Right ventricle myocardium superior (tissue), 1 donor: Measurements from ENCODE around the gene GRAP. TPM values are rescaled to one million over a fixed set of nuclear protein-coding genes. Genes with fewer than 3 reads are reported as not detected.
A peak's percentile ranks its signal among the peaks of the same experiment; 100 is the strongest.
"Not testable (repeated sequence)": the region's sequence is repeated elsewhere in the genome, so short reads cannot be mapped to it uniquely, and the experiment has no call there.

ENCODE experiments used
- ATAC-seq: fragments of 200-7000 bp; cut with Tn5 transposase; one replicate; pipeline ENCODE4 v1.9.1; 2020; ENCODE audit warnings: mild to moderate bottlenecking; ENCODE audit not compliant: poor library complexity
- DNase-seq: peaks from one replicate; pipeline ENCODE4 v3.0.0-alpha.2; 2020
- intact Hi-C: fragments of 100-400 bp; cut with DNase I; formaldehyde crosslinking; loops from one replicate; pipeline ENCODE4 v1.11.2; 2022
- total RNA-seq: library from RNA; stranded (reverse); fragmentation: NEBNext Ultra II Directional; extraction: Animal tissue kit (Norgen Biotek cat#: 25700); gene quantifications from one replicate; pipeline ENCODE4 v1.2.1, GENCODE V29; 2021
- donor health status: DM: no; HTN: yes; CAD: no; lungs with severe emphysema.

Gene GRAP
- total RNA-seq, 1 donor from 2014 or later = 2.0 TPM

DNA sequence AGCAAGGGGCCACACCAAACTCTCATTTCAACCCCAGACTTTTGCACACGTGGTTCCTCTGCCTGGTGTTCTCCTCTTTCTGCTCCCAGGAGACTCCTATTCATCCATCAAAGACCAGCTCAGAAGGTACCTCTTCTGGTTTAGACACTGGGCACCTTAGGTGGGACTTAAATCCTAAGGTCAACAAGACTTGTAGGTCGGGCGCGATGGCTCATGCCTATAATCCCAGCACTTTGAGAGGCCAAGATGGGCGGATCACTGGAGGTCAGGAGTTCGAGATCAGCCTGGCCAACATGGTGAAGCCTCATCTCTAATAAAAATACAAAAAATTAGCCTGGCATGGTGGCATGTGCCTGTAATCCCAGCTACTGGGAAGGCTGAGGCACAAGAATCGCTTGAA lies 753 bp upstream of the GRAP start:
- intact Hi-C loops, ATAC-seq: not testable (repeated sequence)

GRCh38 chr17:19044643-19045042 lies 2.1 kb downstream of the GRAP start:
- DNase-seq, ATAC-seq, intact Hi-C loops: not testable (repeated sequence)

More for the DNA sequence above, 753 bp upstream of the GRAP start:
- not testable (repeated sequence) for DNase-seq

GRCh38 chr17:19043032-19043431 lies 3.7 kb downstream of the GRAP start:
- ATAC-seq, DNase-seq, intact Hi-C loops: not testable (repeated sequence)

GRCh38 chr17:19042369-19042768 lies 4.4 kb downstream of the GRAP start:
- DNase-seq, ATAC-seq, intact Hi-C loops: not testable (repeated sequence)

GRCh38 chr17:19041871-19042270 lies 4.9 kb downstream of the GRAP start:
- intact Hi-C loops, DNase-seq, ATAC-seq: not testable (repeated sequence)

GRCh38 chr17:19040350-19040749 lies 6.4 kb downstream of the GRAP start:
- intact Hi-C loops, DNase-seq, ATAC-seq: not testable (repeated sequence)

GRCh38 chr17:19038730-19039129 lies 8.0 kb downstream of the GRAP start:
- intact Hi-C loops, ATAC-seq, DNase-seq: not testable (repeated sequence)

GRCh38 chr17:19038007-19038406 lies 8.8 kb downstream of the GRAP start:
- intact Hi-C loops, DNase-seq: not testable (repeated sequence)
- ATAC-seq = peak; percentile 83

DNA sequence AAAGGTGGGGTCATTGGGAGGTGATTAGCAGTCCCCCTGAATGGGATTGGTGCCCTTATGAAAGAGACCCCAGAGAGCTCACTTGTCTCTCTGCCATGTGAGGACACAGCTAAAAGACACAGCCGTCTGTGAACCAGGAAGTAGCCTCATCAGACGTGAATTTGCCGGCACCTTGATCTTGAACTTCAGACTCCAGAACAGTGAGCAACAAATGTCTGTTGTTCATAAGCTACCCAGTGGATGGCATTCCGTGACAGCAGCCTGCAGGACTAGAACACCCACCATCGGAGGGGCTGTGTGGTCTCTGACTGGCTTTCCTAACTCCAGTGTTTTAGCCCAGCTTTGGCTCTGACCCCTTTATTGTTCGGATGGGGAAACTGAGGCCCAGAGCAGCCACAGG lies 9.2 kb downstream of the GRAP start:
- intact Hi-C loops, ATAC-seq, DNase-seq: not testable (repeated sequence)

DNA sequence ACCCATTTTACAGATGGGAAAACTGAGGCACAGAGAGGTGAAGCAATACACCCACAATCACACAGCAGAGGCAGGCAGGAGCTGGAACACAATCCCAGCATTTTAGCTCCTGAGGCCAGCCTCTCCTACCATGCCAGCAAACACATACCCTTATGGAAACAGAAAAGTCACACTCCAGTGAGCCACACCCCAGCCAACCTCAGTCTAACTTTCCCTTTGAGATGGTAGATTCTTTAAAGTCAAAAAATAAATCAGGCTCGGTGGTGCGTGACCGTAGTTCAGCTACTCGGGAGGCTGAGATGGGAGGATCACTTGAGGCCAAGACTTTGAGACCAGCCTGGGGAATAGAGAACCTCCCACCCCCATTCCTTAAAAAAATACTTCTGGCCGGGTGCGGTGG lies 10.6 kb downstream of the GRAP start:
- intact Hi-C loops, ATAC-seq, DNase-seq: not testable (repeated sequence)

DNA sequence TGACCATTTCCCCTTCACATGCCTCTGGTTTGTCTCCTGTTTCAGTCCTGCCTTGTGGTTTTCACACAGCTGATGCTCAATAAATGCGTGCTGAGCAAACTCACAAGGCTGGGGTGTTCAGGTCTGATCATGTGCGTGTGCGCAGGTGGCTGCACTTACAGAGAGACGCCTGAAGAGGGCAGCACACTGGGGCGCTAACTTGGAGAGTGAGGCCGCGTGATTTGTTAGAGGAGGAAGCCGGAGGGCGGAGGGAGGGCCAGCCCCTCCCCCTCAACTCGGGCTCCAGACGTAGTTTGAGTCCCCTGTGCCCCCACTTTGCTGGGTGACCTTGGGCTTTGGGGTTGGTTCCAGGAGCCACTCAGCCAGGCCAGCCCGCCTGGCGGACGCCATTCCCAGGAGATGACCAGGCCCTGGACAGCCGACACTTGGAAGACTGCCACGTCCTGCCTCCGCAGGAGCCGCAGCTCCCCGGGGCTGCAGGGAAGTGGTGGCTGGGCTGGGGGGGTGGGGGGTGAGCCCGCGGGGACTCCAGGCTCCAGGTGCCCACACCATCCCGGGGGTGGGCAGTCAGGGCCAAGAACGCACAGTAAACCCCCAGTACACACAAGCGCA lies 14.3 kb downstream of the GRAP start:
- peak; percentile 90 for ATAC-seq
- intact Hi-C loops, DNase-seq: not testable (repeated sequence)

DNA sequence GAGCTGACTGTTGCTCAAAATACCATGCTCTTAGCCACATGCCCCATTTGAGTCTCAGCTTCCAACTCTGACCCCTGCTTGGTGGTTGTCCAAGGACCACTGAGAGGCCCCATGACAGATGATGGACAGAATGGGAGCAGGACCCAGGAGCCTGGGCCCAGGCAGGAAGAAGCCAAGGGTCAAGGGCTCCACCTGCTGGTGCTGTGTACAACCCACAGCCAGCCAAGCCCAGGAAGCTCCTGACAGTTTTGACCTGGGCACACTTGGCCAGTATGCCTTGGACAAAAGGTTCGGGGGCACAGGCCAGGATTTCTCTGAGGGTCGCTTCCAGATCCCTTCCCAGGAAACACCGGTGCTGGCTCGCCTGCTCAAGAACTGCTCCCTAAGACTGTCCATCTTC lies 15.0 kb downstream of the GRAP start:
- DNase-seq (peak; percentile 73), ATAC-seq (peak; percentile 90)
- intact Hi-C loops = not testable (repeated sequence)

DNA sequence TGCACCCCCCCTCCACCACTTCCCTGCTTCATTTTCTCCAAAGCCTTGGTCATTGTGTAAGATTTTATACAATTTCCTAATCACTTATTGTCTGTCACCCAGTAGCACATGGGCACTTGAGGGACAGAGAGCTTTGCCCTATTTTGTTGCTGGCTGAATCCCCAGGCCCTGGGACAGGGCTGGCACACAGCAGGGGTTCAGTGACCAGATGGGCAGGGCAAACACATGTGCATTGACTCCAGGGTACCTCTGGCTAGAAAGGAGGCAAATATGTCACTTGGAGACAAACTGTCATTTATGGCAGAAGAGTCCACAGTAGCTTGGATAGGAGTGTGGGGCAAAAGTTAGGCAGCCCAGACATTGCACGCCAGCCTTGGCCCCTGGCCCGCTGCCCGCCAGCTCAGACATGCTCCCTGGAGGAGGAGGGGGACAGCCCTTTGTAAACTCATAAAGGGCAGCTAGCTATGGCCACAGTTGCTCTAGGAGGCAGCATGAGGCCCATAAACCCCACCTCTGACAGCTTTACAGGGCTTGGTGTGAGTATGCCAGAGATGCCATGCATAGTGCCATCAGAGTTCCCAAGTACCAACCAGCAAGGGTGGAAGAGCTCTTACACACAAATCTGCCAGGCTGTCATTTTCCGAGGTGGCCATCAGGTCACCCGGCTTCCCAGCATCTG lies 15.8 kb downstream of the GRAP start:
- DNase-seq, ATAC-seq, intact Hi-C loops: not testable (repeated sequence)

DNA sequence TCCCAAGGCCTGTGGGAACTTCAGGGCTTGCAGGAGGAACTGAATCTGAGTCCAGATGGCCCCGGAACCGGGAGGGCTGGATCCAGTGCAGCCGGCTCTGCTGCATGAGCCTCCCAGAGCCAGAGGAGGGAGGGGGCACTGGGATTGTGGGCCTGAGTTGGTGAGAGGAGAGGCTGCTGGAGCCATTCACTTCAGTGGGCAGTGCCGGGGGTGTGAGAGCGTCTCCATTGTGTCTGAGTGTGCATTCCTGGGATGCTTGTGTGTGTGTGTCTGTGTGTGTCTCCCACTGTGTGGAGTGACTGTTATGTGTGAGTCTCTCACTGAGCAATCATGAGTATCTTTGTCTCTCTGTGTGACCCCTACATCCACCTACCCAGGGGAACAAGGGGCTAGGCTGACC lies 17.0 kb downstream of the GRAP start:
- intact Hi-C loops, ATAC-seq, DNase-seq: not testable (repeated sequence)

- ATAC-seq, DNase-seq, intact Hi-C loops: not testable (repeated sequence)
Observed at GRCh38 chr17:19028671-19029070, 18.1 kb downstream of the GRAP start.

DNA sequence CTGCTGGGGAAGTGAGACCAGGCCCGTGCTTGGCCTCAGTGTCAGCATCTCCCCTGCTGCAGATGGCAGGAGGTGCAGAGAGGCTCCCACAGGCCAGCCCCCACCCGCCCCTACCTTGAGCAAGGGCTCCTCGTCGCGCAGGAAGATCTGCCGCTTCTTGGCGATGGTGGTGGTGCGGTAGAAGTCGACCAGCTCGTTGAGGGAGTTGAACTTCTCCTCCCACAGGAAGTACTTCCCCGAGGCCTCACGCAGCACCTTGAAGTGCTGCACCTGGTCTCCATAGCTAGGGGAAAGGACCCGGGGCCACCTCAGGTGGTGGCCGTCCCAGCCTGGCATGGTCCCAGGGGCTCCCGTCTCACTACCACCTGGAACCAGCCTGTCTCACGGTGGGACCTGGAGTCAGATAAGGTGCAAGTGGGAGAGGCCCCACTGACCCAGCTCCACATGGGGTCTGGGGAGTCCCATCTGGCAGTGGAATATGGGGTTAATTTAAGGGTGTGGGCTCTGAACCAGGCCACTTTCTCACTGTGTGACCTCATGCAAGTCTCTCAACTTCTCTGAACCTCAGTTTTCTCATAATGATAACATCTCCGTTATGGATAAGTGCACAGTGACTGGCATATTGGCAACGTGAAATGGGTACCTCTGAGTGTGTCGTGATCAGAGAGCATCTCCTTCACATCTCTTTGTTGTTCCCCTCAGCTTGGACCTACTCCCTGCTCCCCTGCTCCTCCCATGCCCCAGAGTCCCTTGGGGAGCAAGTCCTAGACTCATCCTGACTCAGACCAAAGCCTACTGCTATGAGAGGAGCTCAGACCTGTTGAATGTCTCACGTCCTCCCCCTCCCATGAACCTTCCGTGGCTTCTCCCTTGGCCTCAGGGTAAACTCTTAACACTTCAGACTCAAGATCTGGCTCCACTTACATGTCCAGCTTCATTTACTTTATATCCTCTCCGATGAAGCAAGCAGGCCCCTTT lies 22.4 kb downstream of the GRAP start:
- DNase-seq = peak; percentile 19
- ATAC-seq = no peak
- intact Hi-C loops = no loop called here

GRCh38 chr17:19023209-19023999 lies 23.4 kb downstream of the GRAP start:
- intact Hi-C loops = no loop called here
- DNase-seq = peak; percentile 22

DNA sequence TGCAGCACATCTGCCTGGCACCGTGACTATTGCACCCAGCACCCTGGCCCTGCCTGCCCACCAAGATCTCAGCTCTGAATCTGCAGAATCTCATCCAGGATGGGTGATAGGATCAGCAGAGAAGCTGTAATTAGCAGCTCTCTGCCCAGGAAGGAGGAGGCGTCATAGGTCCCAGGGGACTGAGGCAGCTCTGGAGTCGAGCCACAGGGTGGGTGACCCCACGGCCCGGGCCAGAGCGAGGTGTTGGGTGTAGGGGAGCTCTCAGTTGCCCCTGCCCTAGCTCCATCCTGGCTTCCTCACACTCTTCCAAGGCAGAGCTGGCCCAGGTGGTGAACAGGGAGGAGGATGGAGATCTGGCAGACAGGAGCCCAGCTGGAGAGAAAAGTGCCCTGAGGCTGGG lies 24.0 kb downstream of the GRAP start:
- ATAC-seq = no peak
- intact Hi-C loops = no loop called here
- DNase-seq = peak; percentile 29

More at GRCh38 chr17:19023209-19023999, 23.4 kb downstream of the GRAP start:
- no peak for ATAC-seq
